HG02759 (cell line): ENCODE results near the gene SLC26A2.
A peak's percentile ranks its signal among the peaks of the same experiment; 100 is the strongest.
"Not testable (repeated sequence)": the region's sequence is repeated elsewhere in the genome, so short reads cannot be mapped to it uniquely, and the experiment has no call there.

Source experiments
- ATAC-seq: cut with Tn5 transposase; IDR thresholded peaks from one replicate; pipeline ENCODE4 v1.9.1; 2021; ENCODE audit warnings: mild to moderate bottlenecking, moderate library complexity; ENCODE audit not compliant: unreplicated experiment

Gene SLC26A2

DNA sequence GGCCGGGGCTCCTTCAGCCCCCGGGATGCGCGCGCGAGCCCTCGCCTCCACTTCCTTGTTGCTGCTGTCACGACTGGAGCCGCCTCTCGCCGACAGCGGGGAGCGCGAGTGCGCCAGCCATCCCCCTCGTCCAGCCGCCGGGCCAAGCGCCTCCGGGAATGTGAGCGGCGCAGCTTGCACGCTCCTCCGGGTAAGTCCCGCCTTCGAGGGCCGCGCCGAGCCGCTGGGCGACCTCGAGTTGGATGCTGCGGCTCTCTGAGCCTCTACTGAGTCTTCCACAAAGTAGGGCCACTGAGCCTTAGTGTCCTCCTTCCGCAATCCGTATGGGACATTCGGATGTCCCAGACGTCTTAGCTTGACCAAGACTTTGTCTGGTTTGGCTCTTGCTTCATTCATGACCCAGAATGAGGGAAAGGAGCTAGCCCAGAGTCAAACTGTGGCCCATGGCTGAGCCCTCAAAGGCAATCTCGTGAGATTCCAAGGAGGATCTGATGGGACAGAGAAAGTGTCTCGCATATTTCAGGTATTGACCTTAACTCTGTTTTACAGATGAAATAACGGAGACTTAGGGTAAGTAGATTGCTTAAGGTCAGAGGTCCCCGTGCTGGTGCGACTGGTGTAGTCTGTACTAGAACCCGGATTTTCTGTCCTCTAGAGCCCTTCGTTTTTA, 40.6 kb downstream of the SLC26A2 start:
- peak; percentile 22 for ATAC-seq

DNA sequence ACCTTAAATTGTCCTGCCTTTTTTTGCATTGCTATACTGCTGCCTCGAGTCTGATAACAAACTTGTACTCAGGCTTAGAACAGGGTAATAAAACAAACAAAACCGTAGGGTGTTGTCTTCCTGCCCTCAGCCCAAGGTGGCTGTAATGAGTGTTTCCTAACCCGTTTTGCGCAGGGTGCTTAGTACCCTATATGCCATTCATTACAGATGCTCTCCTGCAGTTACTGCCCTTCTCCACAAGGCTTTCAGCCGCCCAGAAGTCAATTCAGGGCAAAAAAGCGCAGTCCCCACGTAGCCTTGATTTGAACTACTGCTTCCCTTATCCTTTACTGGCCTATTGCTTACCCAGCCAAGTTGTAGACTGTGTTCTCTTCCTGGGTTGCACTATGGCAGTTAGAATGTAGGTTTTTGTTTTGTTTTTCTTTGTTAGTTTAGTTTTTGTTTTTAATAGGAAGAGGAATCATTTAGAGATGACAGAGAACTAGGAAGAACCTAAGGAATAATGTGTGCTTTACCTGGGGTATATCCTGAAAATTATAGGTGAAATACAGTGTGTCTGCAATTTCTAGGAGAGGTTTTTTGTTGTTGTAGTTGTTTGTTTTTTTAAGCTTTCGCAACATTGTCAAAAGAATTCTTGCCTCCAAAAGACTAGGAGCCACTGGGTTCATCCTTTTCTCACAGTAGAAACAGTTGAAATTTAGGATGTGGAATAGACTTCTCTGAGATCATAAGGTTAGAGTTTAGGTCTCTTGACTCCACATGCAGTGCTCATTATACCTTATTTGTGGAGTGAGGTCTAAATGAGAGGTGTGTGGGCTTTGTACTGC, 41.3 kb downstream of the SLC26A2 start:
- ATAC-seq, result peak; percentile 56

DNA sequence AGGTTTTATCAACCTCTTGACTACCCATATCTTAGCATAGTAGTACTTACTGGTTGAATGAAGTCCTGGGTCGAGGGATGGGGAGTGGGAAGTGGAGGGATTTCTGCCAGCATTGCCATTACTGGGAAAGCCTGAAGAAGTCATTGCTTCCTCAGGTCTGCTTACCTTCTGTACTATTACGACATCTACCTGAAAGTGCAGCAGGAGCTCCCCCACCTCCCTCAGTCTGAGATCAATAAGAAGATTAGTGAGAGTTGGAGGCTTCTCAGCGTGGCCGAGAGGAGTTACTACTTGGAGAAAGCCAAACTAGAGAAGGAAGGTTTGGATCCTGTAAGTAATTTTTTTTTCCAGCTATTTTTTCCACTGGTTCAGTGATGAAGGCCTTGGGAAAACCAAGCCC, 45.8 kb downstream of the SLC26A2 start:
- no peak for ATAC-seq

DNA sequence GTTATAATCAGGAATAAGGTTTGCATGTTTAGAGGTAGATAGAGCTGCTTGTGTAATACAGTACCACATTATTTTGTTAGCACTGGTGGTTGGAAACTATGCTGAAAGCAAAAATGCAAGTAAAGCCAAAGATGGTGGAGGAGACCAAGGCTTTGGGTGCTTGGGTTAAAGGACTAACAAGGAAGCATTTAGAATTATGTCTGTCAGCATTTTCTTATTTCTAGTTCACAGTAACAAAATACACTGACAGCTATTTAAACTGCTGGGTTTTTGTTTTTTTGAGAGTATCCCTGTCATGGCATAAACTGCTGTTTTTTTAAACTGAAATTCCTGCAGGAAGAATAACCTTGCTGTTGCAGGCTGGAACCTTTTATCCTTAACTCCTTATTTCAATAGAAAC, 46.5 kb downstream of the SLC26A2 start:
- no peak for ATAC-seq

DNA sequence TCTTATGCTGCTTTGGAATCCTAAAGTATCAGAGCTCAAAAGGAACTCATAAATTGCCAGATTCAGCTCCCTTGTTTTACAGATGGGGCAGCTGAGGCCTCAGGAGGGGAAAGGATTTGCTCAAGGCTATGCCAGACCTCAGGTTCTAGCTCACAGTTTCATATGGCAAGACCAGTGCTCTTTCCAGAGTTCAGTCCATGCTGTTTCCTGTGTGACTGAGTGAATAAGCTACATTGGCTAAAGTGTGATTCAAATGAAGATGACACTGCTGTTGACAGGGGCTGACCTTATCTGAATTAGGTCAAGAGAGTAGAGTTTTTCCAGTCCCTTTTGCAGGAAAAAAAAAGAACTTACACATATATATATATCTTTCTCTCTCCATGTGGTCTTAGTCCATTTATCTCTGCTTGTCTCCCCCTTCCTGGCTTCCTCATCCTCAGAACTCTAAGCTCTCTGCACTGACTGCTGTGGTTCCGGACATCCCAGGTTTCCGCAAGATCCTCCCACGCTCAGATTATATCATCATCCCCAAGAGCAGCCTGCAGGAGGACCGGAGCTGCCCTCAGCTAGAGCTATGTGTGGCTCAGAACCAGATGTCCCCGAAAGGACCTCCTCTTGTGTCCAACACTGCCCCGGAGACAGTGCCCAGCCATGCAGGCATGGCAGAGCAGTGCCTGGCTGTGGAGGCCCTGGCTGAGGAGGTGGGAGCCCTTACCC, 49.3 kb downstream of the SLC26A2 start:
- no peak for ATAC-seq

DNA sequence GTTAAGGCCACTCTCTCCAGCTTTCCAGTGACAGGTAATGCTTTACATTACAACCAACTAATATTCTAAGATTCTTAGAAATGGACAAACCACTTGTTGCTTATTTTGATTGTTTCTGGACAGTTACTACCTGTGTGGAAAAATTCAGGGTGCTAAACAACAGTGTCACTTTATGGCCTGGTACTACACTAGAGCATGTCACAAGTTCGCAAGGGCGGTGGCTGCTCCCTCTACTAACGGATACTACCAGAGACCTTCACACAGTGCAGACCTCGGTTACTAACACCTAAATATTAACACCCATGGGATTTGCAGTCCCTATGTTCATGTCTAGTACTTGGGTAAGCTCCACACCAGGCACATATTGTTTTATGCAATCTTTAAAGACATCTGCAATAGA, 53.4 kb downstream of the SLC26A2 start:
- no peak for ATAC-seq

DNA sequence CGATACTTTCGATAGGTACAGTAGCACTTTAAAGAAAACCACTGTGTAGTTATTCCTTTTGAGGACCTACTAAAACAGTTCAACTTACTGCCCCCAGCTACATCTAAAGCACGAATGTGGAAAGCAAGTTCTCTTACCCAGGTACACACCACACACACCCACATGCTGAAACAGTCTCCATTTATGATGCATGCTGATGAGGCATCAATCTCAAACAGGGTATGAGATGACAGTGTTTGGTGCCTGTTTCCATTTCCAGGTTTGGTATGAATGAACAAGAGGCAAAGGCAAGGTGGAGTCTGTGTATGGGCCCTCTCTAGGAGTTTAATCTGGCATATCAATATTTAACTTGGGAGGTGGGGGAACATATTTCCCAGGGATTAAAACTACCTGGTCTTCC, 53.9 kb downstream of the SLC26A2 start:
- no peak for ATAC-seq

DNA sequence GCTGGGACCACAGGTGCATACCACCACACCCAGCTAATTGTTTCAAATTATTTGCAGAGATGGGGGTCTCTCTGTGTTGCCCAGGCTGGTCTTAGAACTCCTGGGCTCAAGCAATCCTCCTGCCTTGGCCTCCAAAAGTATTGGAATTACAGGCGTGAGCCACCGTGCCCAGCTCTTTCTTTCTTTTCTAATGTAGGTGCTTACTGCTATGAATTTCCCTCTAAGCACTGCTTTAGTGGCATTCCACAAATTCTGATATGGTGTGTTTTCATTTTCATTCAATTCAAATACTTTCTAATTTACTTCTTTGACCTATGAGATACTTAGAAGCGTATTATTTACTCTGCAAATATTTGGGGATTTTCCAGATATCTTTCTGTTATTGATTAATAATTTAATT, 54.9 kb downstream of the SLC26A2 start:
- no peak for ATAC-seq

DNA sequence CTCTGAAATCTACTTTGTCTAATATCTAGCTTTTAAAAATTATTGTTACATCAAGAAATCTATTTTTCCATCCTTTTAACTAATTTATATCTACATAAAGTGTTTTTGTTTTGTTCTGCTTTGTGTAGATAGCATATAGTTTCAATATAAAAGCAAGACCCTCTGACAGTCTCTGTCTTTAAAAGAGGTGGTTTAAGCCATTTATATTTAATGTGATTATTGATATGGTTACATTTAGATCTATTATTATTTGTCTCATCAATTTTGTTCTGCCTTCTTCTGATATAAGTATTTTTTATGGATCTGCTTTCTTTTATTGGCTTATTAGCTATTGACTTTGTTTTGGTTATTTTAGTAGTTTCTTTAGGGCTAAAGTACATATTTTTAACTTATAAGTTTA, 56.0 kb downstream of the SLC26A2 start:
- ATAC-seq, result no peak

DNA sequence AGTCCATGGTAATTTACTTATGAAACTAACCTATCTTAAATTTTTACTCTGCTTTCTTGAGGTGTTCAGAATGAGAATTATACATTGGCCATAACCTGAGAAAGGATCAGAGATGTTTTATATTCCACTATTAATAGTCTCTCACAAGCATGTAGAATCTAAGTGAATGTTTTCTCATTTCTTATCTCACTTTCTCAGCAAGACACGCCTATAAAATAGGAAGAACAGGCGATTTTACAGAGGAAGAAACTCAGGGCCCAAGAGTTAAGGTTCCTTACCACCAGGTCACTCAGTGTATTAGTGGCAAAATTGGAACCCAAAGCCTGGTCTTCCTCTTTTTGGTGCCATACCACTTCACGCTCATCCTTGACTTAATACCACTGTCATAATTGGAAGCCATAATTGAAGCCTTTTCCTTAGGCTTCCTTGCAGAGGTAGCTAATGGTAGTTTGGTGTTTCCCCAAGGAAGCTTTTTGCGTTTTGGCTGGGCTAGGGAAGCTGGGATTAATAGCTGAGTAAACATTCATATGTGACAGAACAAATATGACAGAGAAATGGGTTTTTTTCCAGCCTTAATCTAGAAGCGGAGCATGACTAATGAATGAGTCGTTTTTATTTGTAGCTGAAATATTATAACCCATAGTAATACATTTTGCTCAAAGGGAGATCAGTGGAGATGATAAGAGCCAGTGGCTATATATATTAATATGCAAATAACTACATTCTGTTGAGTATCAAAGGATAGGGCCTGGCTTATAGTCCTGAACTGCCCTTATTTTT, 56.9 kb downstream of the SLC26A2 start:
- no peak for ATAC-seq

DNA sequence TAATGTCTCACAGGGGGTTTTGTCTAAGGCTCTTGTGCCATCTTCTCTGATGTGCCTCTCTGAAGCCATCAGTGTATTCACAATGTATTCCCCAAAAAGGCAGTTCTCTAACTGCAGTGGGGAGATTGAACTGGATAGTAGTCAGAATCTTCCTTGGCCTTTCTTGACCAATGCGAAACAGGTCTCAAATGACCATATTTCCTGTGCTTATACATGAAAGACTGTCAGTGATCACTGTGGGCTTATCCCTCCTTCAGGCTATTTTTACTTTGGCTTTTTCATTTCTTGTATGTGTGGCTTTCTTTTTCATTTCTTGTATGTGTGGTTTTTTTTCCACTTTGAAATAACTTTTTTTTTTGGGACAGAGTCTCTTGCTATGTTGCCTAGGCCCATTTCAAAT, 59.7 kb downstream of the SLC26A2 start:
- ATAC-seq, result no peak

DNA sequence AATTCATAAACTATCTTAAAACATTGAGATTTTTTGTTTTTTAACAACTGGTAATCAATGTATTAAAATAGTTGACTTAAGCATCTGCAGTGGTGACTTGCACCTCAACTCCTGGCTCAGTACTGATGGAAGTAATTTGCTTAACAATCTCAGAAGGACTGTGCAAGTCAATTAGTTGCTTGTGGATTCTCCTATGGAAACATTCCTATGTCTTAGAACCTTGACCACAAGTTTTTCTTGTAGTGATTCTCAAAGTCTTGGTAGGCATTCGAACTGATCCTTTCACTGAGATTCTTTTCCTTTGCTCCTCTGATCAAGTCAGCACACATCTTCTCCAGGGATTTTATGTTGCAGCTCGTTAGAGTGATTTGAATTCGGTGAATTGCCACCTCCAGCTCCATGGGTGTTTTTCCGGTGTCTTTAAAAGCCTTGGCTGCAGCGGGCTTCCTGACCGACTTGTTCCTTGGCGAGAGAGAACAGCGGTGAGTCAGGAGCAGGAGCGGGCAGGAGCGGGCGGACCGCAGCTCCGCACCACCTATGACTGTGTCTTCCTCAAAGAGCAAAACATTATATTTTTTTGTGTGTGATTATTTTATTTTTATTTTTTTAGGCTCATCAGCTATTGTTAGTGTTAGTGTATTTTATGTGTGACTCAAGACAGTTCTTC, 61.1 kb downstream of the SLC26A2 start:
- ATAC-seq, result no peak

DNA sequence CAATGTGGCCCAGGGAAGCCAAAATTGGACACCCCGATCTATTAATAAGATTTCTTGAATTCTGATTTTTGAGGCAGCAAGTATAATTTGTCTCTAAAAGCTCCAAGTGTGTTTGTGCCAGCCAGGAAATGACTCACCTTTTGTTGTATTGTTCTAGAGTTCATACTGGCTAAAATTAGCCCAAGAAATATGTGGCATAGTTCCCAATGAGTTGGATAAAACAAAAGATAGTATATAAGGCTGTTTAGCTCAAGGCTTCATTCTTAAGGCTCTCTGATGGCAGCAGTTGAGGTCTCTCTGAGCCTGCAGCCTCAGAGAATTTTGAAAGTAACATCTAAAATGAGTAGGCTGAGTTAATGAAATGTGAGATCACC, 61.6 kb downstream of the SLC26A2 start:
- no peak for ATAC-seq

DNA sequence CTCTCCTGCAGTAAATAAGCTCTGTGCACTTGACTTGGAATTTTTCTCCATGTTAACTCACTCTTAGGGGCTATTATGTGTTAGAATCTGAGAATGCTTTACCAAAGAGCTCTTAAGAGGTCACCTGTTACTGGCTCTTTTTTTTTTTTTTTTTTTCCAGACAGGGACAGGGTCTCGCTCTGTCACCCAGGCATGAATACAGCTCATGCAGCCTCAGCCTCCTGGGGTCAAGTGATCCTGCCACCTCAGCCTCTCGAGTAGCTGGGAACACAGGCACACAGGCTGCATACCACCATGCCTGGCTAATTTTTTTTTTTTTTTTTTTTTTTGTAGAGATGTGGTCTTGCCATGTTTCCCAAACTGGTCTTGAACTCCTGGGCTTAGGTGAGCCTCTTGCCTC, 62.1 kb downstream of the SLC26A2 start:
- ATAC-seq, result no peak

DNA sequence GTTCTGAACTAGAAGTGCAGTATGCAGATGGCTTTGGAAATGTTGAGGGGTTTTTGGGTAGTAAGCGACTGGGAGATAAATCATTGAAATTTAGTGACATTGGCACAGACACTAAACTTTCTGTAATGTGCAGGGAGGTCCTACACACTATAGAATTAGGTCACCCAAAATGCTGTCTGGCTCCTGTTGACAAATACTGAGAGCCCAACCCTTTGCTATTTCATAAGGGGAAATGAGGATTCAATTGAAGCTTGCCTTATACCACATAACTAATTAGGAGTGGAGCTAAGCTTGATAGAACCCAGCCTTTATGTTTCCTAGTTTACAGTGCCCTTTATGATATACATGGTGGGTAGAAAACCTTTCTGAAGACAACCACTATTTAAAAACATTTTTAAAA, 62.6 kb downstream of the SLC26A2 start:
- no peak for ATAC-seq

DNA sequence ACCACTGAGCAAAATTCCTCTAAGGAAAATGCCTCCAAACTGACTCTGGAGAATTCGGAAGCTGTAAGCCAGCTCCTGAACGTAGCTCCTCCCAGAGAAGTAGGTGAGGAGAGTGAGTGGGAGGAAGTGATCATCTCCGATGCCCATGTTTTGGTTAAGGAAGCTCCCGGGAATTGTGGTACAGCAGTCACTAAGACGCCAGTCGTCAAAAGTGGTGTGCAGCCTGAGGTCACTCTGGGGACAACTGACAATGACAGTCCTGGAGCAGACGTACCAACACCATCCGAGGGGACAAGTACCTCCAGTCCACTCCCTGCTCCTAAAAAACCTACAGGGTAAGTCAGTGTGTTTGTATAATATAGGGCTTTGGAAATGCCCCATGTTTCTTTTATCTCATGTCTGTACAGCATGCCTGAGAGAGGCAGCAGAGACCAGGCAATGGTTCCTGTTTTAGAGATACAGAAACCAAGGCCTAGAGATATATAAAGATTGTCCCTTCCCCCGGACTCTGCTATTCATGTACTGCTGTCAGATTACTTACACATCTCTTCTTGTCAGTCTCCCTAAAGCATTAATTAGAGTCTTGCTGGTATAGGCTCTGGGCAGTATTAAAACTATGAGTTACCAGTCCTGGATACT, 63.9 kb downstream of the SLC26A2 start:
- ATAC-seq, result no peak

DNA sequence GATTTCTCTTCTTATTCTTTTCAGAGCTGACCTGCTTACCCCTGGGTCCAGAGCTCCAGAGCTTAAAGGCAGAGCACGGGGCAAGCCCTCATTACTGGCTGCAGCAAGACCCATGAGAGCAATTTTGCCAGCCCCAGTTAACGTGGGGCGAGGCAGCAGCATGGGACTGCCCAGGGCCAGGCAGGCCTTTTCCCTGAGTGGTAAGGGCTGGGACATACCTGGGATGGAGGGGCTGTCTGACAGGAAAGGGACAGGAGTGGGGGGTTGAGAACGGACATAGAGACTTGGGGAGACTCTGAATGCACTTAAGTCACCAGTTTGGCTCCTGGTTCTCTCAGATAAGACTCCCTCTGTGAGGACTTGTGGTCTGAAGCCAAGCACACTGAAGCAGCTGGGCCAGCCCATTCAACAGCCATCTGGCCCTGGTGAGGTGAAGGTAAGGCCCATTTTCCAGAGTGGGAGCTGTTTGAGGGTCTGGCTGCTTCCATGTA, 66.2 kb downstream of the SLC26A2 start:
- no peak for ATAC-seq

DNA sequence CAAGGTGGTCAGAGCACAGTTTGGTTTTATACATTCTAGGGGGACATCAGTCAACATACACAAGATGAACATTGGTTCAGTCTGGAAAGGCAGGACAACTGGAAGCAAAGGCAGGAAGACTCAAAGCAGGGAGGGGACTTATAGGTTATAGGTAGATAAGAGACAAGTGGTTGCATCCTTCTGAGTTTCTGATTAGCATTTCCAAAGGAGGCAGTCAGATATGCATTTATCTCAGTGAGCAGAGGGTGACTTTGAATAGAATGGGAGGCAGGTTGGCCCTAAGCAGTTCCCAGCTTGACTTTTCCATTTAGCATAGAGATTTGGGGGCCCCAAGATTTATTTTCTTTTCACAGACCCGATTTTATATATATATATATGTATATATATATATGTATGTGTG, 67.5 kb downstream of the SLC26A2 start:
- not testable (repeated sequence) for ATAC-seq

DNA sequence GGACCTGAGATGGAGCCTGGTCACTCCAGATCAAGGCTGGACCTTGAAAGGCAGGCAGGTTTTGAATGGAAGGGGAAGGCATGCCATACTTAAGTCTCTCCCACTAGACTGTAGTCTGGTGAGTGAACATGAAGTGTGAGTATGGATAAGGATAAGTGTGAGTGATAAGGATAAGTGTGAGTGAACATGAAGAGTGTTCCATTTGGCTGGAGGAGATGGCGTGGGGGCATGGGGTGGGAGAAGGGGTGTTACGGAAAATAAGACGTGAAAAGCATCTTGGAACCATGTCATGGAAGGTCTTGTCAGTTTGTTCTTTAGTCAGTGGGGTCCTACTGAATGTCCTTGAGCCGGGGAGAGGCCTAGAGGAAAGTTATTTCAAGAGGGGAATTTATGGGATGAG, 72.8 kb downstream of the SLC26A2 start:
- ATAC-seq, result no peak

DNA sequence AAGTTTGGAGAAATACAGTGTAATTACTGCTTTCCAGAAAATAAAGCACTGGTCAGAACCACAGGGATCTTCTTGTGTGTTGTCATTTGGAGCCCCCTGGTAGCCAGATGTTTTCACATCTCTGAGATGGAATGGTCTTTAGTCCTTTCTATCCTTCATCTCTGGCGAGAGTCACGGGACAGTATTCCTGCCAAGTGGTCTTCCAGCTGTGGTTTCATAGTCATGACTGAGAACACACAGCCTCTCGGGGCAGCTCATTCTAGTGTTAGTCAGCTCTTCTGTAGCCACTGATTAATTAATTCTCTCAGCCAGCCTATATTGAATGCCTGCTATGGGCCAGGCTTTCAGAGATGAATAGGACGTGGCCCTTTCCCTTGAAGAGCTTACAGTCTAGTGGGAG, 74.1 kb downstream of the SLC26A2 start:
- ATAC-seq, result no peak
